Measurements from ENCODE around the gene SPARCL1.

- no peak for TF ChIP-seq POLR2A (IDR thresholded peaks at IDR 0.05)
- no peak for TF ChIP-seq CTCF (IDR thresholded peaks at IDR 0.05 in 8 of 11, conservative IDR thresholded peaks at IDR 0.05 in 3 of 11)
Measured at GRCh38 chr4:87516683-87517082, 12.5 kb downstream of the SPARCL1 start.

Measured in spleen (tissue), 7 donors.